MG63 (cell line): ENCODE measurements around the gene TOLLIP. TPM values are rescaled to one million over a fixed set of nuclear protein-coding genes. Genes with fewer than 3 reads are reported as not detected.

ENCODE experiments used
- DNase-seq: peaks from one replicate; pipeline ENCODE4 v3.0.0-alpha.2; 2020
- H3K27me3 ChIP-seq: fragments of 250-450 bp; sonication (Bioruptor Pico); 2 replicates; pipeline ENCODE4 v1.5.1; 2020; ENCODE audit warnings: mild to moderate bottlenecking, moderate library complexity
- H3K36me3 ChIP-seq: fragments of 250-450 bp; sonication (Bioruptor Pico); 2 replicates; pipeline ENCODE4 v1.5.1; 2020; ENCODE audit warnings: mild to moderate bottlenecking, moderate library complexity
- H3K4me3 ChIP-seq: fragments of 250-450 bp; sonication (Bioruptor Pico); 2 replicates; pipeline ENCODE4 v1.5.1; 2020; ENCODE audit warnings: mild to moderate bottlenecking, moderate library complexity
- H3K9me3 ChIP-seq: fragments of 250-450 bp; sonication (Bioruptor Pico); 2 replicates; pipeline ENCODE4 v1.5.1; 2020; ENCODE audit warnings: mild to moderate bottlenecking, moderate library complexity
- total RNA-seq: library from RNA; depleted of rRNA; stranded (reverse); fragments of >200 nt; shearing (Covaris generic); gene quantifications from 2 replicates; pipeline ENCODE4 v1.2.3, GENCODE V29; 2014; ENCODE audit warnings: low replicate concordance

Gene TOLLIP
- total RNA-seq, 1 experiment from 2014 or later, result 27.3 TPM

DNA sequence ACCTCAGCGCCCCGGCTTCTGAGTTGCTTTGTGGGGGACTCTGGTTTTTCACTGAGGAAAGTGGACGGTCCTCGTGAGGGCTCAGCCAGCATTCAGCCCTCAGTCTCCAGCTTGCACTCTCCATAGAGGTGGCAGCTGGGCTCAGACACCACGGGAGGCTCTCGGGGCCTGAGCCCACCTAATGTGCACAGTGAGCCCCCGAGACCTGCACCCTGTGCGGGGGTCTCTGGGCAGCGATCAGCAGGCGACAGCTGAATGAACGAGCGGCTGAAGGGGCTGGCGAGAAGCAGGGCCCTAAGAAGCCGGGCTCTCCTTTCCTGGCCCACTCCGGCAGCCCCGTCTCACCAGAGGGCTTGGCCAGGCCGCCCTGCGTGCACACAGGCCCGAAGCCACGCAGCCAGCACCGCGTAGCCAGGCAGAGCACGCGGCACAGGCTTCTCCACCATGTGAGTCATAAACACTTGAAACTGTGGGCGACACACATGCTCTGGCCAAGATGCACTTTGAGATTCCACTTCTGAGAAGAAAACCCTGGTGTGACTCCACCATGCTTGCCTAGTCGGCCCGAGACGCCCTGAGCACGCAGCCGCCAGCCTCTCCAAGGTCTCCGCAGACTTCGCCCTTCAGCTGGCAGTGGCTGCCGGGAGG, 28.0 kb downstream of the TOLLIP start:
- no peaks in the 10 kb centered on the region for H3K9me3 ChIP-seq
- H3K36me3 ChIP-seq, result peaks cover 1% of the 10 kb centered on the region
- no peak for DNase-seq
- no peak overlapping the region for H3K4me3 ChIP-seq
- H3K27me3 ChIP-seq, result no peaks in the 10 kb centered on the region

DNA sequence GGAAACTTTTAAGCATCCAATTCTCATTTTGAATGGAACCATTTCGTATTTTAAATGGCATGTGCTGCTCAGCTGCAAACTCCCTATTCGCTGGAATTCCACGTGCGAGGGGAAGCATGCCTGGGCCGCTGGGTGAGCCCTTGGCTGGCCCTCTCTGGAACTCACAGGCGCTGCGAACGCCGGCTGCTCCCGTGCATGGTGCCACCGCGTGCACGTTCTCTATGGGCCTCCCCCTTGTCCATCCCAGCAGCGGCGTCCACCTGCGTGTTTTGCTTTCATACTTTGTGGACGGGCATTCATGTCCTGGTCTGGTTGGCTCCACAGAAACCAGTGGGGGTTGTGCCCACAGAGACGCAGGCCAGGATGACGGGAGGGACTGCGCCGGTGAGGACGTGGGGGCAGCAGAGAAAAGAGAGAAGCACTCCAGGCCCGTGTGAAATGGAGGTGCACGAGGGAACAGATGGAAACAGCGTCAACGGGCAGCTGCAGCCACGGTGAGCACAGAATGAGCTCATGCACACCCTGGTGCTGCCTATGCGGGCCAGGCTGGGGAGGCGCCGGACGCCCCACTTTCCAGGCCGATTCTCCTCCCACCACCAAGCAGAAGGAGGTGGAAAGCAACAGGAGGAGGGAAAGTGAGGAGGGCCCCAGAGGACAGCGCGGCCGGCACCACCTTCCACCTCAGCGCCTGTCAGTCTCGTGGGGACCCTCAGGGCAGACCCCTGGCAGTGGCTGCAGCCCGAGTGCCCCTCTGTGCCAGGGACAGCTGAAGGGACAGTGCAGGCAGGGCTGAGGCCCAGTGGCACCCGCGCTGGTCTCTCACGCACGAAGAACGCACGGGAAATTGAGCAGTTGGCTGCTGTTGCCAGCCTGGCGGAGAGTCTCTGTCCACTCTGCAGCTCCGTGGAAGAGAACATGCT, 29.1 kb downstream of the TOLLIP start:
- peaks cover 3% of the 10 kb centered on the region for H3K36me3 ChIP-seq
- no peaks in the 10 kb centered on the region for H3K27me3 ChIP-seq
- H3K4me3 ChIP-seq, result no peak overlapping the region
- DNase-seq, result no peak
- no peaks in the 10 kb centered on the region for H3K9me3 ChIP-seq

- no peaks in the 10 kb centered on the region for H3K9me3 ChIP-seq
- peaks cover 3% of the 10 kb centered on the region for H3K36me3 ChIP-seq
- H3K4me3 ChIP-seq, result no peak overlapping the region
- no peaks in the 10 kb centered on the region for H3K27me3 ChIP-seq
- DNase-seq, result no peak
Observed at GRCh38 chr11:1279674-1280055, 29.8 kb downstream of the TOLLIP start.

DNA sequence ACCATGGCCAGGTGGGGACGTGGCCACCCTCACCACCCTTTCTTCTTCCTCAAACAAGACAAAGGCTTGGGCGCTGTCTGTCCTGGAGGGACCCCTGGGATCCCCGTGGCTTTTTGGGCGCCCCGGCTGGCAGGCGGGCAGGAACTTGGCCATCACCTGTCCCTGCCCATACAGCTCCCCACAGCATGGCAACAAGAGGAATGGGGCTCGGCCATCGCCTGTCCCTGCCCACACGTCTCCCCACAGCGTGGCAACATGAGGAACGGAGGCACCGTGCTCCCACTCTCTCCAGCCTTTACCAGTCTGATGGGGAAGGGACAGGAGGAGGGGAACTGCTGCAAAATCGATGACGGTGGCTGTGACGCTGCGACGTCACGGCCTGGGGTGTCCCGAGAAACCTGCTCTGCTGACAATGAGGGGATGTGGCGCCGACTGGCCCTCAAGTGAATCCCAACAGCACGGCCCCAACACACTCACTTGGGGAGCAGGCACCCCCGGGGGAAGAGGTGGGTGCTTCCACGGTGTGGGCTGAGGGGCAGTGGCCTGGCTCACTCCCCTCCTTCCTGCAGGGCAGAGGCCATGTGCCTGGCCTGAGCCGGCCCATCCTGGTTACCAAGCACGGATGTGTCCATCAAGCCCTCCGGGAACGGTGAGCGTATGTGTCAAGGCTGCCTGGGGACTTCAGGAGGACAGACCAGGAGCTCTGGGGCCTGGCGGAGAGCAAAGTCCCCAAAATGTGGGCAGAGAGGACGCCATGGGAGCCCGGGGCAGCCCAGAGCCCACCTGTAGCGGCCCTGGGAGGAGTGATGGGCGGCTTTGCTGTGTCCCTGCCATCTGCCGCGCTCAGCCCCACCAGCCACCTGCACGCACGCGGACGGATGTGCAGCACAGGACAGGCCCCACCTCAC, 30.4 kb downstream of the TOLLIP start:
- DNase-seq, result no peak
- Histone ChIP-seq H3K4me3 (no peak overlapping the region), H3K9me3 (no peaks in the 10 kb centered on the region), H3K27me3 (no peaks in the 10 kb centered on the region), H3K36me3 (peaks cover 3% of the 10 kb centered on the region)

- no peaks in the 10 kb centered on the region for H3K27me3 ChIP-seq
- H3K36me3 ChIP-seq, result peaks cover 3% of the 10 kb centered on the region
- no peak for DNase-seq
- H3K4me3 ChIP-seq, result no peak overlapping the region
- H3K9me3 ChIP-seq, result no peaks in the 10 kb centered on the region
Observed at GRCh38 chr11:1277936-1278512, 31.4 kb downstream of the TOLLIP start.

DNA sequence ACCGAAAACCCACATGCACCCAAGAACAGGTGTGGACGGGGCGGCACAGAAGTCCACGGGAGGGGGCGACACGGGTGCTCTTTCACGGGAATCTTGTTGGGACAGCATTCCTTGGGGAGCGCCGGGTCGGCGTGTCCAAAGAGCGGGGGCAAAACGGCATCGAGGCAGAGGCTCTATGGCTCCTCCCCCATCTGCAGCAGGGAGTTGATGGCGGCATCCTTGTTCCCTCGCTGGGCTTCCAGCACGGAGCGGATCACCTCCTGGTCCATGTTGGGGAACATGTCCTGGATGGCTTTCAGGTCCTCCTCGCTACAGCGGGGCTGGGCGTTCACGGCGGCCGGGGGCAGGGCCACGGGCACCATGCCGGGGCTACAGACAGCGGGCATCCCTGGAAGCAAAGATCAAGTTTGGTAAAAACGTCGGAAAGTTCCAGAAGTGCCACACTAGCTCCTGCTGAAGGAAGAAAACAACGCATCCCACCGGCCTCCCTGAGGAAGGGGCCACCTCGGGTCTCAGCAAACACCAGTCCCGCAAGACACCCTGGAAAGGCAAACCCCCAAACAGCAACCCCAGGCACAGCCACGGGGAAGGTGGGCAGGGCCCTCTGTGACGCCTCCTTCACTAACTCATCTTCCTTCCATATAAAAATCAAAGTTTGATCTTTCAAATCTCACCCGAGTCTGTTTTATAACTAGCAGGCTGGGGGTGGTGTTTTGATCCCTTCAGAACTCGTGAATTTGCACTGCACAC, 32.4 kb downstream of the TOLLIP start:
- no peak overlapping the region for H3K4me3 ChIP-seq
- H3K36me3 ChIP-seq, result peaks cover 3% of the 10 kb centered on the region
- no peak for DNase-seq
- H3K9me3 ChIP-seq, result no peaks in the 10 kb centered on the region
- H3K27me3 ChIP-seq, result no peaks in the 10 kb centered on the region

DNA sequence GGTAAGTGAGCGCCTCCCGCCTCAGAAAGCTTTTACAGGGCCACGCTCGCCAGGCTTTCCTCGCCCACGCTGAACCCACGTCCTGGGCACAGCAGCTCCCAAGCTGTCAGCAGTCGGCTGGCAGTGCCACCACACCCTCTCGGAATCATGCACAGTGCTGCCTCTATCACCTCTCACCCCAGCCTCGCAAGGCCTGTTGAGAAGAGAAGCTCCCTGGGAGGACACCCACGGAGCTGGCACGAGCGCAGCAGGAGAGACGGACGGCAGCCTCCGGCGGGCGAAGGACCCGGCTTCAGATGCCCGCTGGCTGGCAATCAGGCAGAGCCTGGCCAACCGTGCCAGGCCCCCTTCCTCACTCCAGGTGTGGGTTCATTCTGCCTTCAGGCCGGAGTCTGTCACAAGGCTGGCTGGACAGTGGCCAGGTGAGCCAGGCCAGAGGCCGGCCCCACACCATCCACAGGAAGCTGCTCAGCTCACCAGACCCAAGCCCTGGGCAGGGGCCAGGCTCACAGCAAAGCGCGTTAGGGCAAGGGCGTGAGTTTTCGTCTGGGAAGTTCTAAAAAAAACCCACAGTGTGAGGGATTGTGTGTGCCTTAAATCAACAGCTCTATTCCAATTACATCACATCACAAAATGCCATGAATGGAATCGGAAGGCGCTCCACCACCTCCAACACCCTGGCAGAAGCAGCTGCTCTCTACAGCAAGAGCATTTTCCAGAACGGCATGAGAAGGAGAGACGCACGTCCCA, 33.2 kb downstream of the TOLLIP start:
- H3K36me3 ChIP-seq, result peaks cover 3% of the 10 kb centered on the region
- no peaks in the 10 kb centered on the region for H3K27me3 ChIP-seq
- DNase-seq, result no peak
- H3K4me3 ChIP-seq, result no peak overlapping the region
- H3K9me3 ChIP-seq, result no peaks in the 10 kb centered on the region

- Histone ChIP-seq H3K36me3 (peaks cover 3% of the 10 kb centered on the region), H3K9me3 (no peaks in the 10 kb centered on the region), H3K4me3 (no peak overlapping the region), H3K27me3 (no peaks in the 10 kb centered on the region)
- no peak for DNase-seq
Observed at GRCh38 chr11:1275021-1275420, 34.4 kb downstream of the TOLLIP start.

- Histone ChIP-seq H3K4me3 (no peak overlapping the region), H3K36me3 (peaks cover 3% of the 10 kb centered on the region), H3K9me3 (no peaks in the 10 kb centered on the region), H3K27me3 (no peaks in the 10 kb centered on the region)
- no peak for DNase-seq
Observed at GRCh38 chr11:1274501-1274900, 34.9 kb downstream of the TOLLIP start.

GRCh38 chr11:1272531-1272930, 36.9 kb downstream of the TOLLIP start:
- Histone ChIP-seq H3K9me3 (no peaks in the 10 kb centered on the region), H3K36me3 (peaks cover 3% of the 10 kb centered on the region), H3K4me3 (no peak overlapping the region), H3K27me3 (no peaks in the 10 kb centered on the region)
- DNase-seq, result no peak

- Histone ChIP-seq H3K27me3 (no peaks in the 10 kb centered on the region), H3K4me3 (no peak overlapping the region), H3K9me3 (no peaks in the 10 kb centered on the region), H3K36me3 (peaks cover 3% of the 10 kb centered on the region)
- no peak for DNase-seq
Observed at GRCh38 chr11:1271927-1272326, 37.5 kb downstream of the TOLLIP start.

DNA sequence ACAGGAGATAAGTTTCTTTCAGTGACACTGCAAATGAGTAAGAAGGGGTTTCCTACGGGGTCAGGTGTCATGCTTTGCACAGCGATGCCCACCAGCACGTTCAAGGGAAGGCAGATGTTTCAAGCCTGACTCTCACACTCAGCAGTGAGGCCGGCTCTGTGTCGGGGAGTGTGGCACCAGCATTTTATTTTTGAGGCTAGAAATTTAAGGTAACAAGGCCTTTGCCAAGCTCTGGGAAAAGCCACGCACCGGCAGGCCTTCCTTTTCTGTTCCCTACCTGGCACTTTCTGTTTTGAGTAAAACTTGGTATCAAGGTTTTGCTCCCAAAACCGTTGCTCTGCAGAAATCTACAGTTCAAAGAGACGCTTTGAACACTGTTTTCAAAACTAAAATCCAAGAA, 38.0 kb downstream of the TOLLIP start:
- Histone ChIP-seq H3K9me3 (no peaks in the 10 kb centered on the region), H3K4me3 (no peak overlapping the region), H3K36me3 (peaks cover 1% of the 10 kb centered on the region; the same call in 1 of the 2 replicates), H3K27me3 (no peaks in the 10 kb centered on the region)
- DNase-seq, result no peak

GRCh38 chr11:1271002-1271401, 38.4 kb downstream of the TOLLIP start:
- no peak for DNase-seq

GRCh38 chr11:1270476-1270875, 39.0 kb downstream of the TOLLIP start:
- no peak overlapping the region for H3K4me3 ChIP-seq
- no peak for DNase-seq

More at GRCh38 chr11:1271002-1271401, 38.4 kb downstream of the TOLLIP start:
- no peaks in the 10 kb centered on the region for H3K9me3 ChIP-seq
- no peaks in the 10 kb centered on the region for H3K27me3 ChIP-seq
- H3K4me3 ChIP-seq, result no peak overlapping the region
- H3K36me3 ChIP-seq, result no peaks in the 10 kb centered on the region

GRCh38 chr11:1269957-1270356, 39.5 kb downstream of the TOLLIP start:
- Histone ChIP-seq H3K36me3 (no peaks in the 10 kb centered on the region), H3K27me3 (no peaks in the 10 kb centered on the region), H3K4me3 (no peak overlapping the region), H3K9me3 (no peaks in the 10 kb centered on the region)
- DNase-seq, result no peak

More at GRCh38 chr11:1270476-1270875, 39.0 kb downstream of the TOLLIP start:
- no peaks in the 10 kb centered on the region for H3K36me3 ChIP-seq
- H3K27me3 ChIP-seq, result no peaks in the 10 kb centered on the region
- no peaks in the 10 kb centered on the region for H3K9me3 ChIP-seq
